DOHH2 (cell line): ENCODE measurements around the gene NUMBL.

Experiments
- H3F3A ChIP-seq: fragments of 200-600 bp; sonication (generic), shearing (Covaris generic); 2 replicates; pipeline ENCODE4 v1.6.0; 2016; ENCODE audit warnings: antibody characterized with exemption, mild to moderate bottlenecking; ENCODE audit not compliant: control insufficient read depth, insufficient read depth
- H3K27ac ChIP-seq: fragments of 200-600 bp; sonication (generic); 2 replicates; pipeline ENCODE4 v1.5.1; 2014; ENCODE audit warnings: low read depth, mild to moderate bottlenecking, low read length, moderate library complexity
- H3K27me3 ChIP-seq: fragments of 200-600 bp; sonication (generic); 2 replicates; pipeline ENCODE4 v1.6.1; 2014; ENCODE audit warnings: mild to moderate bottlenecking, low read length, mixed read lengths; ENCODE audit not compliant: control insufficient read depth
- H3K36me3 ChIP-seq: fragments of 200-600 bp; sonication (generic); 2 replicates; pipeline ENCODE4 v1.6.1; 2014; ENCODE audit warnings: mild to moderate bottlenecking, low read length, moderate library complexity, mixed read lengths; ENCODE audit not compliant: control insufficient read depth
- H3K4me1 ChIP-seq: fragments of 200-600 bp; sonication (generic); 2 replicates; pipeline ENCODE4 v1.6.1; 2014; ENCODE audit warnings: mild to moderate bottlenecking, low read length, mixed read lengths; ENCODE audit not compliant: control insufficient read depth
- H3K4me2 ChIP-seq: fragments of 200-600 bp; sonication (generic); 2 replicates; pipeline ENCODE4 v1.6.0; 2014; ENCODE audit warnings: mild to moderate bottlenecking, low read length, moderate library complexity
- H3K4me3 ChIP-seq: fragments of 200-600 bp; sonication (generic); 2 replicates; pipeline ENCODE4 v1.5.1; 2014; ENCODE audit warnings: mild to moderate bottlenecking, low read length, mixed read lengths
- H3K79me2 ChIP-seq: fragments of 200-600 bp; sonication (generic); 2 replicates; pipeline ENCODE4 v1.6.1; 2014; ENCODE audit warnings: mild to moderate bottlenecking, low read length, mixed read lengths; ENCODE audit not compliant: control insufficient read depth
- H3K9me2 ChIP-seq: fragments of 200-600 bp; sonication (generic); replicated peaks from 2 replicates; pipeline ENCODE4 v1.6.1; 2014; ENCODE audit warnings: mild to moderate bottlenecking, low read length, mixed read lengths; ENCODE audit not compliant: control insufficient read depth
- H3K9me3 ChIP-seq: fragments of 200-600 bp; sonication (generic); 2 replicates; pipeline ENCODE4 v1.6.1; 2014; ENCODE audit warnings: antibody characterized with exemption, low read length, mixed read lengths; ENCODE audit not compliant: control insufficient read depth, insufficient read depth
- H4K20me1 ChIP-seq: fragments of 200-600 bp; sonication (generic); 2 replicates; pipeline ENCODE4 v1.6.0; 2014; ENCODE audit warnings: low read depth, mild to moderate bottlenecking, antibody characterized with exemption, low read length, moderate library complexity; ENCODE audit not compliant: control insufficient read depth, insufficient read depth
- EZH2phosphoT487 ChIP-seq: fragments of 200-600 bp; sonication (generic); IDR thresholded peaks from 2 replicates; pipeline ENCODE4 v1.6.1; 2017; ENCODE audit warnings: borderline replicate concordance, mild to moderate bottlenecking, antibody characterized with exemption, low read length, moderate library complexity, mixed read lengths
- TF ChIP-seq, protein P1 (sequence below): fragments of 200-600 bp; sonication (generic); IDR thresholded peaks from one replicate; pipeline ENCODE4 v1.5.1; 2014; ENCODE audit warnings: antibody characterized with exemption, mild to moderate bottlenecking, low read depth, low read length; ENCODE audit not compliant: poor library complexity, severe bottlenecking

Gene NUMBL

DNA sequence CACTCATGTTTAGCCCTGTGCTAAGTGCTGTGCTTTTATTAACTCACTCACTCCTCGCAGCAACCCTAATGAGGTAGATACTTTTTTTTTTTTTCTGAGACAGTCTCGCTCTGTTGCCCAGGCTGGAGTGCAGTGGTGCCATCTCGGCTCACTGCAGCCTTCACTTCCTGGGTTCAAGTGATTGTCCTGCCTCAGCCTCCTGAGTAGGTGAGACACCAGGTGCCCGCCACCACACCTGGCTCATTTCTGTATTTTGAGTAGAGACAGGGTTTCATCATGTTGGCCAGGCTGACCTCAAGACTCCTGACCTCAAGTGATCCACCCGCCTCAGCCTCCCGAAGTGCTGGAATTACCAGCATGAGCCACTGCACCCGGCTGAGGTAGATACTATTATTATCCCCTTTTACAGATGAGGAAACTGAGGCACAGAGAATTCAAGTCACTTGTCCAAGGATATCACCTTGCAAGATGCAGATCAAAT is 29.0 kb upstream of the NUMBL start:
- no peak for TF ChIP-seq EZH2phosphoT487
- TF ChIP-seq, protein P1, sequence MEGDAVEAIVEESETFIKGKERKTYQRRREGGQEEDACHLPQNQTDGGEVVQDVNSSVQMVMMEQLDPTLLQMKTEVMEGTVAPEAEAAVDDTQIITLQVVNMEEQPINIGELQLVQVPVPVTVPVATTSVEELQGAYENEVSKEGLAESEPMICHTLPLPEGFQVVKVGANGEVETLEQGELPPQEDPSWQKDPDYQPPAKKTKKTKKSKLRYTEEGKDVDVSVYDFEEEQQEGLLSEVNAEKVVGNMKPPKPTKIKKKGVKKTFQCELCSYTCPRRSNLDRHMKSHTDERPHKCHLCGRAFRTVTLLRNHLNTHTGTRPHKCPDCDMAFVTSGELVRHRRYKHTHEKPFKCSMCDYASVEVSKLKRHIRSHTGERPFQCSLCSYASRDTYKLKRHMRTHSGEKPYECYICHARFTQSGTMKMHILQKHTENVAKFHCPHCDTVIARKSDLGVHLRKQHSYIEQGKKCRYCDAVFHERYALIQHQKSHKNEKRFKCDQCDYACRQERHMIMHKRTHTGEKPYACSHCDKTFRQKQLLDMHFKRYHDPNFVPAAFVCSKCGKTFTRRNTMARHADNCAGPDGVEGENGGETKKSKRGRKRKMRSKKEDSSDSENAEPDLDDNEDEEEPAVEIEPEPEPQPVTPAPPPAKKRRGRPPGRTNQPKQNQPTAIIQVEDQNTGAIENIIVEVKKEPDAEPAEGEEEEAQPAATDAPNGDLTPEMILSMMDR, result no peak
- H3K36me3 ChIP-seq, result no peaks in the 10 kb centered on the region
- no peaks in the 10 kb centered on the region; the same call in 1 of the 2 replicates for H3F3A ChIP-seq
- H3K27ac ChIP-seq, result no peak overlapping the region
- H3K9me3 ChIP-seq, result no peaks in the 10 kb centered on the region
- H3K27me3 ChIP-seq, result no peaks in the 10 kb centered on the region
- H3K79me2 ChIP-seq, result peaks cover 35% of the 10 kb centered on the region
- H3K4me1 ChIP-seq, result peaks cover 39% of the 10 kb centered on the region
- H3K4me2 ChIP-seq, result peak overlapping the region; percentile 97
- H4K20me1 ChIP-seq, result no peaks in the 10 kb centered on the region
- H3K9me2 ChIP-seq, result no peaks in the 10 kb centered on the region
- H3K4me3 ChIP-seq, result peak overlapping the region; percentile 78

DNA sequence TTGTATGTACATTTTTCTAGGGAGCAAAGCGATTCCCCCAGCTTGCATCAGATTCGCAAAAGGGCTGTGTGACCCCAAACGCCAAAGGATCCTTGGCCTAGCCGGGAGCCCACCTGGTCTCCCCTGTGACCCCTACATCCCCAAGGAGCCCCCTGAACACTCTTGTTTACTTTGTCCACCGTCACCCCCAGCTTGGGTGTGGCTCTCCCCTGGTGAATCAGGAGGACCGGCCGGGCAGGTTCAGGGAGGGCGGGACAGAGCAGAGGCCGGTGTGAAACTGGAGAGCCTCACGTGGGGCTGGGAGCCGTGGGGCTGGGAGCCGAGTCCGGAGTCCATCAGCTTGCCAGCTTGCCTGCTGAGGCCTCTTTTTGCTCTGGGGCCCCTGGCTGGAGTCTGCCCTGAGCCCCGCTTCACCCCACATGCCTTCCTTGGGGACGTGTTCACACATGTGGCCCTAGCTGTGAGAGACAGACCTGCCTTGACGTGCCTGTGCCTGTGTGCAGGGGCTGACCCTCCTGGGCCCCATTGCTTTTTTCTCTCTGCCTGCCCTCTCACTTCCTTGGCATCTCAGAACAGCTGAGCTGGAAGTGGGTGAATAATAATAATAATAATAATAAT is 28.4 kb upstream of the NUMBL start:
- H3K27ac ChIP-seq, result no peak overlapping the region
- H3F3A ChIP-seq, result no peaks in the 10 kb centered on the region; the same call in 1 of the 2 replicates
- no peak for TF ChIP-seq EZH2phosphoT487
- TF ChIP-seq, protein P1, result no peak
- no peaks in the 10 kb centered on the region for H3K36me3 ChIP-seq
- H3K9me2 ChIP-seq, result no peaks in the 10 kb centered on the region
- H3K79me2 ChIP-seq, result peaks cover 37% of the 10 kb centered on the region
- peak overlapping the region; percentile 97 for H3K4me2 ChIP-seq
- H3K4me3 ChIP-seq, result peak overlapping the region; percentile 78
- no peaks in the 10 kb centered on the region for H4K20me1 ChIP-seq
- no peaks in the 10 kb centered on the region for H3K27me3 ChIP-seq
- no peaks in the 10 kb centered on the region for H3K9me3 ChIP-seq
- peaks cover 42% of the 10 kb centered on the region for H3K4me1 ChIP-seq

DNA sequence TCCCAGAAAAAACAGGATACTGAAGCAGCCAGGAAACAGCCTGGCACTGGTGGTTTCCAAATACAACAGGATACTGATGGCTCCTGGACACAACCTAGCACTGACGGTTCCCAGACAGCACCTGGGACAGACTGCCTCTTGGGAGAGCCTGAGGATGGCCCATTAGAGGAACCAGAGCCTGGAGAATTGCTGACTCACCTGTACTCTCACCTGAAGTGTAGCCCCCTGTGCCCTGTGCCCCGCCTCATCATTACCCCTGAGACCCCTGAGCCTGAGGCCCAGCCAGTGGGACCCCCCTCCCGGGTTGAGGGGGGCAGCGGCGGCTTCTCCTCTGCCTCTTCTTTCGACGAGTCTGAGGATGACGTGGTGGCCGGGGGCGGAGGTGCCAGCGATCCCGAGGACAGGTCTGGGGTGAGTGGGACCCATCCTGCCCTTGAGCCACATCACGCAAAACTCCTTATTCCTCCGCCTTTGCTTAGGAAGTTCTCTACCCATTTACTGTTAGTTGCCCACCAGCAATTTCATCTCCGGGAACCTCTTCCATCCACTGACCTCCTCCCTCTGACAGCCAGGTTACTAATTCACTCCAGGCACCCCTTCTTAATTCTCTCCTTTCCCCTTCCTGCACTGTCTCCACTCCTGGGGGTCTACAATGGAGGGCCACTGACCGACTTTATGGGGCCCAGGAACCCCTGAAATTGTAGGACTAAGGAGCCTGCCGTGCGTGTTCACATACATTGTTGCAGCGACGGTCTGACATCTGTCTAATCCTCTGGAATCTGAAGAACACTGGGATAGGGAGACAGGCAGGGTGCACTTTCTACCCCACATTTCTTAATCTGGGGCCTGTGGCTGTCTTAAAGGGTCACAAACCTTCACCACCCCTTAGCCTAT is 27.7 kb upstream of the NUMBL start:
- Histone ChIP-seq H3K27ac (no peak overlapping the region), H3F3A (no peaks in the 10 kb centered on the region; the same call in 1 of the 2 replicates), H3K9me3 (no peaks in the 10 kb centered on the region), H3K79me2 (peaks cover 37% of the 10 kb centered on the region), H3K4me3 (peak overlapping the region; percentile 78), H3K4me2 (peak overlapping the region; percentile 97), H3K36me3 (no peaks in the 10 kb centered on the region), H3K4me1 (peaks cover 42% of the 10 kb centered on the region), H3K9me2 (no peaks in the 10 kb centered on the region), H4K20me1 (no peaks in the 10 kb centered on the region), H3K27me3 (no peaks in the 10 kb centered on the region)
- TF ChIP-seq EZH2phosphoT487, result no peak
- TF ChIP-seq, protein P1, result no peak
